HG03354 (cell line): ENCODE results near the gene KL.

Source experiments
- ATAC-seq: cut with Tn5 transposase; IDR thresholded peaks from one replicate; pipeline ENCODE4 v1.9.1; 2021; ENCODE audit warnings: mild to moderate bottlenecking; ENCODE audit not compliant: unreplicated experiment, poor library complexity, severe bottlenecking

The KL gene

DNA sequence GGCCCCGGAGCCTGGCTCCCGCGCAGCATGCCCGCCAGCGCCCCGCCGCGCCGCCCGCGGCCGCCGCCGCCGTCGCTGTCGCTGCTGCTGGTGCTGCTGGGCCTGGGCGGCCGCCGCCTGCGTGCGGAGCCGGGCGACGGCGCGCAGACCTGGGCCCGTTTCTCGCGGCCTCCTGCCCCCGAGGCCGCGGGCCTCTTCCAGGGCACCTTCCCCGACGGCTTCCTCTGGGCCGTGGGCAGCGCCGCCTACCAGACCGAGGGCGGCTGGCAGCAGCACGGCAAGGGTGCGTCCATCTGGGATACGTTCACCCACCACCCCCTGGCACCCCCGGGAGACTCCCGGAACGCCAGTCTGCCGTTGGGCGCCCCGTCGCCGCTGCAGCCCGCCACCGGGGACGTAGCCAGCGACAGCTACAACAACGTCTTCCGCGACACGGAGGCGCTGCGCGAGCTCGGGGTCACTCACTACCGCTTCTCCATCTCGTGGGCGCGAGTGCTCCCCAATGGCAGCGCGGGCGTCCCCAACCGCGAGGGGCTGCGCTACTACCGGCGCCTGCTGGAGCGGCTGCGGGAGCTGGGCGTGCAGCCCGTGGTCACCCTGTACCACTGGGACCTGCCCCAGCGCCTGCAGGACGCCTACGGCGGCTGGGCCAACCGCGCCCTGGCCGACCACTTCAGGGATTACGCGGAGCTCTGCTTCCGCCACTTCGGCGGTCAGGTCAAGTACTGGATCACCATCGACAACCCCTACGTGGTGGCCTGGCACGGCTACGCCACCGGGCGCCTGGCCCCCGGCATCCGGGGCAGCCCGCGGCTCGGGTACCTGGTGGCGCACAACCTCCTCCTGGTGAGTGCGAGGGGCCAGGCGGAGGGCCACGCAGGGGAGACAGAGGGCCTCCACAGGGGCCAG is at the start of gene KL:
Gene KL (plus strand): TSS at position 10 of the 909 bp plus-strand sequence. CDS start 18 bp downstream, at position 28.
- ATAC-seq = peak; percentile 32

DNA sequence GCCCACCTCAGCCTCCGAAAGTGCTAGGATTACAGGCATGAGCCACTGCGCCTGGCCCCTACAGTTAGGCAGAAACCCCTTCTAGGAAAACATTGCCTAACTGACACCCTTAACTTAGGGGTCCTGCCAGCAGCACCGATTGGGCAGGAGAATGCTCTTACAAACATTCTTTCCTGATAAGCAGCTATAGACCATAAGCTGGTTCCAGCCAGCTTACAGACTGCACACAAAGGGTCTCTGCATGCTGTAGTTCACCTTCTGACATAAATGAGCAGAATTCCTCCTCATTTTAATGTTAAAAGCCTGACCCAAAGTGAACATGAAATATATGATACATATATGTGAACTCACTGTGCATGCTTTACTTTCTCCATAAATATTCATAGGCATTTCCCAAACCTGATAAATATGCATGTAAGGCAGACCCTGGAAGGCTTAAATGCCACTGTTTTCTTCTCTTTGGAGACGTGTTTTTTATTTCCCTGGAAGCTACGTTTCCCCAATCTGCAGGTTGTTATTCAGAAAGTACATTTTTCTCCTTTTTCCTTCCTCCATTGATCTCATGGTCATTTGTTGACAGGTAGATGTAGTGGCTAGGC is 48.5 kb upstream of the KL start:
- ATAC-seq = no peak

DNA sequence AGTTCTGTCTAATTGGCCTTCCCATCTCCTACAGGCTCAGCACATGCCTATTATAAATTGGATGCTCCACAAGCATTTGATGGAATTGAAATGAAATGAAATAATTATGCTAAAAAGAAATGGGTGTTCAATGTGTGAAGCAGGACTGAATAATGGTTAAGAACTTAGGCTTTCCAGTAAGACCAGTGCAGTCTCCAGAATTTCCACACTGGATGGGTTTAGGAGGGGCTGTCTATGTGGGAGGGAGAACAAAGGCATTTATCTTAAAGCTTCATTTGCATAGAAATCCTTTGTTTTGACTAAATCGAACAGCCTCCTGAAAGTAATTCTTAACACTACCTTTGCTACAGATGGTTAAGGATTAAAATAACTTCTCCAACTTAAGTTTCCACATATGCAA is 47.9 kb upstream of the KL start:
- no peak for ATAC-seq

DNA sequence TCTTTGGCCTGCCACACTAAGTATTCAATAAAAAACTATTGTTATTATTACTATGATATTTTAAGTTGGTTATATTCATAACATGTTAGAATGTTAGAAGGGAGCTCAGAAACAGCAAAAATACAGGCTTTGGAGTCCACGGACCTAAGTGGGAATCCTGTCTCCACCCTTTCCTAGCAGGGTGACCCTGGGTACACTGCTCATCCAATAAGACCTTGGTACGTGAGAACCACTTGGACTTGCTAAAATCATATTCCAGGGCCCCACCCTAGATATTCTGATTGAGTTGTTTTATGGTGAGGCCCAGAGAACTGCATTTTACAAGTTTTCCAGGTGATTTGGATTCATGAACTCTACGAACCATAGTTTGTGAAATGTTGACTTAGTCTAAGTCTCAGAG is 47.4 kb upstream of the KL start:
- ATAC-seq = no peak

- peak; percentile 83 for ATAC-seq
Observed at GRCh38 chr13:32969516-32969941, 46.7 kb upstream of the KL start.

GRCh38 chr13:32976056-32976805 is 40.0 kb upstream of the KL start:
- no peak for ATAC-seq

DNA sequence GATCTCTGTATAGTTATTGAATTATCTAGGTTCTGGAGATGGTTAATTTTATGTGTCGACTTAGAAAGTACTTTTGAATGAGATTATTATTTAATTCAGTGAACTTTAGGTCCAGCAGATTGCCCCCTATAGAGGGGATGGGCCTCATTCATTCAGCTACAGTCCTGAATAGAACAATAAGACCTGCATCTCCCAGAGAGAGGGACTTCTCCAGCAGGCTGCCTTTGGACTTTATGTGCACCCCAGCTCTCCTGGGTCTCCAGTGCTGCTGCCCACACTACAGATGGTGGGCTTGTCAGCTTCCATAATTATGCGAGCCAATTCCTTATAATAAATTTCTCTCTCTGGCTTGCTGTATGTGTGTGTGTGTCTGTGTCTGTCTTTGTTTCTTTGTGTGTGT is 39.3 kb upstream of the KL start:
- ATAC-seq = no peak

DNA sequence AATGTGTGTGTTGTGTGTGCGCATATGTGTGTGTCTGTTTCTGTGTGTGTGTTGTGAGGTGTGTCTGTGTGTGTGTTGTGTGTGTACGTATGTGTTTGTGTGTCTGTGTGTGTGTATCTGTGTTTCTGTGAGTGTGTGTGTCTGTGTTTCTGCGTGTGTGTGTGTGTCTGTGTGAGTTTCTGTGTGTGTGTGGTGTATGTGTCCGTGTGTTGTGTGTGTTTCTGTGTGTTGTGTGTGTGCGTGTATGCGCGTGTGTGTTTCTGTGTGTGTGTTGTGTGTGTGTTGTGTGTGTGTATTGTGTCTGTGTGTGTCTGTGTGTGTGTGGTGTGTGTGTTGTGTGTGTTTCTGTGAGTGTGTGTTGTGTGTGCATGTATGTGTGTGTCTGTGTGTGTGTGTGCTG is 38.9 kb upstream of the KL start:
- no peak for ATAC-seq

DNA sequence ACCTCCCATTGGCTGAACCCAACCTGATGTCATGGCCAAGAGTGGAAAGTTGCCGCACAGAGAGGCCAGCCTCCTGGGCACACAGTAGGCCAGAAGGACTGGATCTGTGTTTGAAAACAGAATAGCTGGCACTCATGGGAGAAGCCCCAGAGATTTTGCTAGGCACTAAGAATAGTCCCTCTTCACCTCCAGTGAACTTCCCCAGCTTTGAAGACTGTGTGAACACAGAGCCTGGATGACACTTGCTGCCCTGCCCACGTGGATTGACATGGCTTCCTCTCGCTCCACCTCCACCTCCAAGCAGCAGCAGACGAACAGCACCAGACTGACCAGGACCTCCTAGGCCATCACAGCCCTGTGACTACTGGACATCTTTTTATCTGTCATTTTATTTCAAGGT is 37.9 kb upstream of the KL start:
- ATAC-seq = no peak

GRCh38 chr13:32983058-32983457 is 33.2 kb upstream of the KL start:
- no peak for ATAC-seq

- no peak for ATAC-seq
Observed at GRCh38 chr13:32984857-32985626, 31.2 kb upstream of the KL start.

DNA sequence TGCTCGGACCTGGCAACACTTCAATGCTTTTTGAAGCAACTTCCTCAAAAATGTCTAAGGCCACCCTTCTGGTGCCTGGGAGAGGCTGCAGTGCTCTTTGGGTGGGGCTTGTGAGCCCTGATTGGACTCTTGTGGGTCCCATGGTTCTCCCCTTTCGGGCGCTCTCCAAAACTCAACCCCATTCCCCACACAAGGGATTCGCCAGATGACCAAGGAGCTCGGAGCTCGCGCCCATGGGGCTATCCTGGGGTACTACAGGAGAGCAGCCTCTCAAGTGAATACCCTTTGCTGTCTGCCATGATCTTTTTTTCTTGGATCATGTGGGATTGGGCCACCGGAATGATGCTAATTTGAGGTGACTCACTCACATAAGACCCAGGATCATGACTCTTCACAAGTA is 29.7 kb upstream of the KL start:
- no peak for ATAC-seq

- ATAC-seq = no peak
Observed at GRCh38 chr13:32987462-32987861, 28.8 kb upstream of the KL start.

GRCh38 chr13:32988608-32989289 is 27.5 kb upstream of the KL start:
- ATAC-seq = no peak

GRCh38 chr13:32989290-32989667 is 26.9 kb upstream of the KL start:
- ATAC-seq = no peak

- no peak for ATAC-seq
Observed at GRCh38 chr13:32989942-32990341, 26.3 kb upstream of the KL start.

GRCh38 chr13:32993145-32993544 is 23.1 kb upstream of the KL start:
- no peak for ATAC-seq

GRCh38 chr13:32997399-32997798 is 18.8 kb upstream of the KL start:
- ATAC-seq = no peak

DNA sequence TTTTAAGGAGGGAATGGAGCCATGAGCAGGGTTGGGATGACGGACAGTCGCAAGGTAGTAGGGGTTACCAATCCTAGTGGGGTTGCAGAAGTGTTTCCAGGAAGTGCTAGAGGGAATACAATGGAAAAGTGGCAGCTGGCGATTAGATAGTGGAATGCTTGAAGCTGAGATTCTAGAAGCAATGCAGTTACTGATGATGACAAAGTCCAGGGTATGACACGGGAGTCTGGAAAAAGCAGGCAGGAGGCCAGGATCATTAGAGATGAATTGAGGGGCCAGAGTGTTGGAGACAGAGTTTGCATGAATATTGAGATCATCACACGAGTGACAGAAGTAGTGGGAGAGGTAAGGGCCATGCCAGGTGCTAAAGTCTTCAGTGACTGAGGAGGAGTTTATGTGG is 17.3 kb upstream of the KL start:
- ATAC-seq = no peak
